ENCODE results near the gene GABRG3.

DNA sequence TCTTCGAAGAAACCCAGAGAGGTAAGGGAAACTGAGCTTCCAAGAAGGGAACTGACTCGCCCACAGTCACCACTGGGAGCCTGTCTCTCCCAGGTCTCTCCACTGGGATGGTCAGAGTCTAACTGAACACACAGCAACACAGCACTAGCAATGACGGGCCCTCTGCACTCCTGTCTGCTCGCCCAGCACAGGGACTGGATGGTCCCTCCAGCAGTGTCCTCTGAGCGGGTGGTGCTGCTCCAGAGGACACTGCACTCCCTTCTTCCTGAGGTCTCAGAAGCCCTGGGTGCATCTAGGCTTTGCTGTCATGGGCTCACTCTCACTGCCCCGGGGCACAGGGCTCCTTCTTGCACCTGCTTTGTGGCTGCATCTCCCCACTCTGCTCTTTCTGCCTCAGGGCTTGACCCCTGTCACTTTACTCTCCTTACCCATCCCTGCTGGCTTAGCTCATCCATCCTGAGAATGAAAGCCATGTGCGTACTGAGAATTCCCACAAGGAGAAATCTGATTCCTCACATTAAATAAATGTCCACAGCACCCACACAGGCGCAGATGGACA is 356.6 kb downstream of the GABRG3 start:
- TF ChIP-seq, protein P1, sequence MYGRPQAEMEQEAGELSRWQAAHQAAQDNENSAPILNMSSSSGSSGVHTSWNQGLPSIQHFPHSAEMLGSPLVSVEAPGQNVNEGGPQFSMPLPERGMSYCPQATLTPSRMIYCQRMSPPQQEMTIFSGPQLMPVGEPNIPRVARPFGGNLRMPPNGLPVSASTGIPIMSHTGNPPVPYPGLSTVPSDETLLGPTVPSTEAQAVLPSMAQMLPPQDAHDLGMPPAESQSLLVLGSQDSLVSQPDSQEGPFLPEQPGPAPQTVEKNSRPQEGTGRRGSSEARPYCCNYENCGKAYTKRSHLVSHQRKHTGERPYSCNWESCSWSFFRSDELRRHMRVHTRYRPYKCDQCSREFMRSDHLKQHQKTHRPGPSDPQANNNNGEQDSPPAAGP (tag by site-specific recombination; IDR thresholded peaks at IDR 0.05): no peak
- TF ChIP-seq, protein P2, sequence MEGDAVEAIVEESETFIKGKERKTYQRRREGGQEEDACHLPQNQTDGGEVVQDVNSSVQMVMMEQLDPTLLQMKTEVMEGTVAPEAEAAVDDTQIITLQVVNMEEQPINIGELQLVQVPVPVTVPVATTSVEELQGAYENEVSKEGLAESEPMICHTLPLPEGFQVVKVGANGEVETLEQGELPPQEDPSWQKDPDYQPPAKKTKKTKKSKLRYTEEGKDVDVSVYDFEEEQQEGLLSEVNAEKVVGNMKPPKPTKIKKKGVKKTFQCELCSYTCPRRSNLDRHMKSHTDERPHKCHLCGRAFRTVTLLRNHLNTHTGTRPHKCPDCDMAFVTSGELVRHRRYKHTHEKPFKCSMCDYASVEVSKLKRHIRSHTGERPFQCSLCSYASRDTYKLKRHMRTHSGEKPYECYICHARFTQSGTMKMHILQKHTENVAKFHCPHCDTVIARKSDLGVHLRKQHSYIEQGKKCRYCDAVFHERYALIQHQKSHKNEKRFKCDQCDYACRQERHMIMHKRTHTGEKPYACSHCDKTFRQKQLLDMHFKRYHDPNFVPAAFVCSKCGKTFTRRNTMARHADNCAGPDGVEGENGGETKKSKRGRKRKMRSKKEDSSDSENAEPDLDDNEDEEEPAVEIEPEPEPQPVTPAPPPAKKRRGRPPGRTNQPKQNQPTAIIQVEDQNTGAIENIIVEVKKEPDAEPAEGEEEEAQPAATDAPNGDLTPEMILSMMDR (tag by site-specific recombination; IDR thresholded peaks at IDR 0.05): no peak
- TF ChIP-seq, protein P3, sequence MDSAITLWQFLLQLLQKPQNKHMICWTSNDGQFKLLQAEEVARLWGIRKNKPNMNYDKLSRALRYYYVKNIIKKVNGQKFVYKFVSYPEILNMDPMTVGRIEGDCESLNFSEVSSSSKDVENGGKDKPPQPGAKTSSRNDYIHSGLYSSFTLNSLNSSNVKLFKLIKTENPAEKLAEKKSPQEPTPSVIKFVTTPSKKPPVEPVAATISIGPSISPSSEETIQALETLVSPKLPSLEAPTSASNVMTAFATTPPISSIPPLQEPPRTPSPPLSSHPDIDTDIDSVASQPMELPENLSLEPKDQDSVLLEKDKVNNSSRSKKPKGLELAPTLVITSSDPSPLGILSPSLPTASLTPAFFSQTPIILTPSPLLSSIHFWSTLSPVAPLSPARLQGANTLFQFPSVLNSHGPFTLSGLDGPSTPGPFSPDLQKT (IDR thresholded peaks at IDR 0.05; ENCODE audit: borderline replicate concordance, low read depth, low read length): no peak
- TF ChIP-seq WT1 (tag by site-specific recombination; IDR thresholded peaks at IDR 0.05): no peak
- TF ChIP-seq, protein P4, sequence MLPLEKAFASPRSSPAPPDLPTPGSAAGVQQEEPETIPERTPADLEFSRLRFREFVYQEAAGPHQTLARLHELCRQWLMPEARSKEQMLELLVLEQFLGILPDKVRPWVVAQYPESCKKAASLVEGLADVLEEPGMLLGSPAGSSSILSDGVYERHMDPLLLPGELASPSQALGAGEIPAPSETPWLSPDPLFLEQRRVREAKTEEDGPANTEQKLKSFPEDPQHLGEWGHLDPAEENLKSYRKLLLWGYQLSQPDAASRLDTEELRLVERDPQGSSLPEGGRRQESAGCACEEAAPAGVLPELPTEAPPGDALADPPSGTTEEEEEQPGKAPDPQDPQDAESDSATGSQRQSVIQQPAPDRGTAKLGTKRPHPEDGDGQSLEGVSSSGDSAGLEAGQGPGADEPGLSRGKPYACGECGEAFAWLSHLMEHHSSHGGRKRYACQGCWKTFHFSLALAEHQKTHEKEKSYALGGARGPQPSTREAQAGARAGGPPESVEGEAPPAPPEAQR (tag by site-specific recombination; IDR thresholded peaks at IDR 0.05): no peak
- no peak for TF ChIP-seq BCL11B (tag by site-specific recombination; IDR thresholded peaks at IDR 0.05; ENCODE audit: low read depth)
- TF ChIP-seq ZNF133 (tag by site-specific recombination; IDR thresholded peaks at IDR 0.05): no peak
- no peak for TF ChIP-seq BCL11A (tag by site-specific recombination; IDR thresholded peaks at IDR 0.05; ENCODE audit: low read depth)
